Astrocyte (in vitro differentiated cells and primary cell): ENCODE data around the gene LYRM4.

ENCODE experiments used
- EZH2 ChIP-seq: IDR thresholded peaks from 2 replicates; pipeline ENCODE4 v1.6.1; 2012; ENCODE audit warnings: mild to moderate bottlenecking, low read length, inconsistent platforms; ENCODE audit not compliant: insufficient read depth
- TF ChIP-seq, protein P1 (sequence below): IDR thresholded peaks from 2 replicates; pipeline ENCODE4 v1.5.1; 2011; ENCODE audit warnings: low read depth, mild to moderate bottlenecking, inconsistent platforms, low read length, moderate library complexity; ENCODE audit not compliant: insufficient read depth

DNA sequence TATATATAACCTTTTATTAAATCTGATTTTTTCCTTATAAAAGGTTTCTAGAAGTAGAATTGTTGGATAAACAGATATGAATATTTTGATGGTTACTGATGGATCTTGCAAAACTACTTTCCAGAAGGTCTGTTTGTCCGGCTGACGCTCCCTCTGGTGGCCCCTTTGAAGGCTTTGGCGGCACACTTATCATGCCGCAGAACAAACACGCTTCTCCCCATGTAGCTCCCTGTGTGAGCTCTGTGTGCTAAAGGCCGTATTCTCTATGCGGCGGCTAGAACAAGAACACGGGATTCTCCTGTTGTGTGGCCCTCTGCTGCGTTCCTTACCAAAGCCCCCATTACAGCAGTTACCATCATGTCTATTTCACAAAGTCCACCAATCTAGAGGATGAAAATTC lies 145.6 kb downstream of the LYRM4 start:
- TF ChIP-seq, protein P1, sequence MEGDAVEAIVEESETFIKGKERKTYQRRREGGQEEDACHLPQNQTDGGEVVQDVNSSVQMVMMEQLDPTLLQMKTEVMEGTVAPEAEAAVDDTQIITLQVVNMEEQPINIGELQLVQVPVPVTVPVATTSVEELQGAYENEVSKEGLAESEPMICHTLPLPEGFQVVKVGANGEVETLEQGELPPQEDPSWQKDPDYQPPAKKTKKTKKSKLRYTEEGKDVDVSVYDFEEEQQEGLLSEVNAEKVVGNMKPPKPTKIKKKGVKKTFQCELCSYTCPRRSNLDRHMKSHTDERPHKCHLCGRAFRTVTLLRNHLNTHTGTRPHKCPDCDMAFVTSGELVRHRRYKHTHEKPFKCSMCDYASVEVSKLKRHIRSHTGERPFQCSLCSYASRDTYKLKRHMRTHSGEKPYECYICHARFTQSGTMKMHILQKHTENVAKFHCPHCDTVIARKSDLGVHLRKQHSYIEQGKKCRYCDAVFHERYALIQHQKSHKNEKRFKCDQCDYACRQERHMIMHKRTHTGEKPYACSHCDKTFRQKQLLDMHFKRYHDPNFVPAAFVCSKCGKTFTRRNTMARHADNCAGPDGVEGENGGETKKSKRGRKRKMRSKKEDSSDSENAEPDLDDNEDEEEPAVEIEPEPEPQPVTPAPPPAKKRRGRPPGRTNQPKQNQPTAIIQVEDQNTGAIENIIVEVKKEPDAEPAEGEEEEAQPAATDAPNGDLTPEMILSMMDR = peak; percentile 38
- no peak for TF ChIP-seq EZH2
